Mesothelial cell of epicardium (in vitro differentiated cells): ENCODE results near the gene PALLD. TPM values are rescaled to one million over a fixed set of nuclear protein-coding genes. Genes with fewer than 3 reads are reported as not detected.

Experiments
- DNase-seq, 2 experiments: peaks; one replicate each; pipeline ENCODE4 v3.0.0; 2021; ENCODE audit warnings: low spot score in 2 of 2; ENCODE audit not compliant: unreplicated experiment in 2 of 2
- H3K27ac Mint-ChIP-seq: 2 replicates; pipeline ENCODE4 v1.8.0; 2021; ENCODE audit warnings: mixed read lengths
- H3K27me3 Mint-ChIP-seq: 2 replicates; pipeline ENCODE4 v1.8.0; 2021; ENCODE audit warnings: low read depth, mixed read lengths
- H3K36me3 Mint-ChIP-seq: 2 replicates; pipeline ENCODE4 v1.8.0; 2021; ENCODE audit warnings: mixed read lengths
- H3K4me1 Mint-ChIP-seq: 2 replicates; pipeline ENCODE4 v1.8.0; 2021; ENCODE audit warnings: mixed read lengths
- H3K4me3 Mint-ChIP-seq: 2 replicates; pipeline ENCODE4 v1.8.0; 2021; ENCODE audit warnings: mild to moderate bottlenecking, moderate library complexity, mixed read lengths
- H3K9me3 Mint-ChIP-seq: 2 replicates; pipeline ENCODE4 v1.8.0; 2021; ENCODE audit warnings: mixed read lengths
- total RNA-seq: library from RNA; stranded (reverse); gene quantifications from 3 replicates; pipeline ENCODE4 v1.2.1, GENCODE V29; 2021
- TF ChIP-seq, protein P1 (sequence below): fragments of 200-600 bp; sonication (generic); IDR thresholded peaks from one replicate; pipeline ENCODE4 v1.5.0; 2021; ENCODE audit warnings: antibody characterized with exemption; ENCODE audit not compliant: unreplicated experiment

Gene PALLD
- total RNA-seq, 1 donor from 2014 or later, result 158 TPM

DNA sequence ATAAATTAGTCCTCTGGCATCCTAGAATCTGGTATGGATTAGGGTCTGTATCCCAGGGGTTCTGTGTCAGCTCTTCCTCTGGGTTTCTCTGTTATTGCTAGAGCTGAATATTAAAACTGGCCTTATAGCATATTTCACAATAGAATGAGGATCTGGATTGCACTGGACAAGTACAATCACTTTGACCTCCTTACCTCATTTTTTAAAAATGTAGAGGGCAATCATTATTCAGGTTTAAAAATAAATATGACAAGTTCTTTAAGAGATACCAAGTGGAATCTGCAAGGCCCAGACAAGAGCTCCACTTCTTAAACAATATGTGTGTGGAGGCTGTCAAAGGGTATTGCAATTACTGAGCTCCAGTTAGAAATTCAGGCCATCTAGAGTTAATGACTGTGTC is 1.4 kb downstream of the PALLD start:
- no peak overlapping the region for H3K4me3 Mint-ChIP-seq

DNA sequence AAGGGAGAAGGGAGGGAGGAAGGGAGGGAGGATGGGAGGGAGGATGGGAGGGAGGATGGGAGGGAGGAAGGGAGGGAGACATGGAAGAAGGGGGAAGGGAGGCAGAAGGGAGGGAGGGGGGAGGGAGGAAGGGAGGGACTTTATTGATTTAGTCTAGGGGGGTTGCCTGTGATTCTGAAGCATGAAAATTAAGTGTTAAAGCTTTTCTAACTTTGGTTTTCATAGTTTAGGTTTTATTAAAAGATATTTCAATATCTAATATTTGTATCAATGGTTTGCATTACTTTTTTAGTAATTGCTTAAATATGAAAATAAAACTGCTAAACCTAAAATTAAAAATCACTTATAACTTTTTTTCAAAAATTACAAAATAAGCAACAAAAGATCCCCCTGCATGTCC is 2.4 kb downstream of the PALLD start:
- no peaks in the 10 kb centered on the region for H3K27me3 Mint-ChIP-seq
- H3K4me3 Mint-ChIP-seq, result no peak overlapping the region
- no peak for DNase-seq
- H3K36me3 Mint-ChIP-seq, result no peaks in the 10 kb centered on the region
- H3K4me1 Mint-ChIP-seq, result peaks cover 15% of the 10 kb centered on the region
- H3K27ac Mint-ChIP-seq, result no peak overlapping the region
- no peaks in the 10 kb centered on the region for H3K9me3 Mint-ChIP-seq
- TF ChIP-seq, protein P1, sequence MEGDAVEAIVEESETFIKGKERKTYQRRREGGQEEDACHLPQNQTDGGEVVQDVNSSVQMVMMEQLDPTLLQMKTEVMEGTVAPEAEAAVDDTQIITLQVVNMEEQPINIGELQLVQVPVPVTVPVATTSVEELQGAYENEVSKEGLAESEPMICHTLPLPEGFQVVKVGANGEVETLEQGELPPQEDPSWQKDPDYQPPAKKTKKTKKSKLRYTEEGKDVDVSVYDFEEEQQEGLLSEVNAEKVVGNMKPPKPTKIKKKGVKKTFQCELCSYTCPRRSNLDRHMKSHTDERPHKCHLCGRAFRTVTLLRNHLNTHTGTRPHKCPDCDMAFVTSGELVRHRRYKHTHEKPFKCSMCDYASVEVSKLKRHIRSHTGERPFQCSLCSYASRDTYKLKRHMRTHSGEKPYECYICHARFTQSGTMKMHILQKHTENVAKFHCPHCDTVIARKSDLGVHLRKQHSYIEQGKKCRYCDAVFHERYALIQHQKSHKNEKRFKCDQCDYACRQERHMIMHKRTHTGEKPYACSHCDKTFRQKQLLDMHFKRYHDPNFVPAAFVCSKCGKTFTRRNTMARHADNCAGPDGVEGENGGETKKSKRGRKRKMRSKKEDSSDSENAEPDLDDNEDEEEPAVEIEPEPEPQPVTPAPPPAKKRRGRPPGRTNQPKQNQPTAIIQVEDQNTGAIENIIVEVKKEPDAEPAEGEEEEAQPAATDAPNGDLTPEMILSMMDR, result no peak

More for the DNA sequence above, 1.4 kb downstream of the PALLD start:
- Mint-ChIP-seq H3K36me3 (no peaks in the 10 kb centered on the region), H3K4me1 (peaks cover 15% of the 10 kb centered on the region), H3K9me3 (no peaks in the 10 kb centered on the region), H3K27ac (no peak overlapping the region), H3K27me3 (no peaks in the 10 kb centered on the region)
- TF ChIP-seq, protein P1, result no peak
- DNase-seq, result no peak

DNA sequence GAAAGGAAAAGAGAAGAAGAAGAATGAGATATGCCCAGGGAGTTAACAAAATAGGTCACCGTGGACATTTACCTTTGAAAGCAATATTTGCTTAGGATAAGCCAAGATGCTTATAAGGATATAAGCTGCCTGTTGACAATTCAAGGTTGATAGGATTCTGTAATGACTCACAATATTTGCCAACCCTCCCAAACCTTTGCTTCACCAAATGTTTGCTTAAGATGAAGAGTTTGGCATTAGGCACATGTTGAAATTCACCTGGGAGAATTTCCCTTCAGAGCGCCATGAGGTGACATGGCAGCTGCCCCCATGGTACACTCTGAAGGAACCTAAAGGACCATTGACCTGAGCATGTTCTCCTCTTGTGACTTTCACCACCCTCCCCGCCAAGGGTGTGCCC is 4.6 kb downstream of the PALLD start:
- H3K9me3 Mint-ChIP-seq, result no peaks in the 10 kb centered on the region
- DNase-seq, result no peak
- no peaks in the 10 kb centered on the region for H3K27me3 Mint-ChIP-seq
- H3K36me3 Mint-ChIP-seq, result no peaks in the 10 kb centered on the region
- TF ChIP-seq, protein P1, result no peak
- no peak overlapping the region for H3K4me3 Mint-ChIP-seq
- H3K4me1 Mint-ChIP-seq, result peaks cover 15% of the 10 kb centered on the region
- no peak overlapping the region for H3K27ac Mint-ChIP-seq

DNA sequence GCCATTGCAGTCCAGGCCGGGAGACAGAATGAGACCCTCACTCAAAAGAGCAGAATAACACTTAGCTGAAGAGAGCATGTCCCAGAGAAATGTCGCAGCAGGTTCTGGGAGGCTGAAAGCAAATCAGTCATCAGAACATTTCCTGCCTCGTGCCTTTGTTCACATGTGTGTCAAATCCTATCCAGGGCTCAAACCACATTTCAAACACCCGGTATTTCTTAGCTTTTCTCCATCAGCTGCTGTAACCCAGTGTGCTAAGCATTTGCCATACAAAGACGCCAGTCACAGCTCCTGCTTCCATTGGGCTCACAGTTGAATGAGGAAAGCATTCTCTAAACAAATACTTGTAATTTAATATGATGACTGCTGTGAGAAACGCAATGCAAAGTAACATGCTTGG is 6.0 kb downstream of the PALLD start:
- Mint-ChIP-seq H3K36me3 (no peaks in the 10 kb centered on the region), H3K27ac (no peak overlapping the region), H3K4me1 (peaks cover 7% of the 10 kb centered on the region), H3K27me3 (no peaks in the 10 kb centered on the region), H3K4me3 (no peak overlapping the region), H3K9me3 (no peaks in the 10 kb centered on the region)
- TF ChIP-seq, protein P1, result no peak
- DNase-seq, result no peak

DNA sequence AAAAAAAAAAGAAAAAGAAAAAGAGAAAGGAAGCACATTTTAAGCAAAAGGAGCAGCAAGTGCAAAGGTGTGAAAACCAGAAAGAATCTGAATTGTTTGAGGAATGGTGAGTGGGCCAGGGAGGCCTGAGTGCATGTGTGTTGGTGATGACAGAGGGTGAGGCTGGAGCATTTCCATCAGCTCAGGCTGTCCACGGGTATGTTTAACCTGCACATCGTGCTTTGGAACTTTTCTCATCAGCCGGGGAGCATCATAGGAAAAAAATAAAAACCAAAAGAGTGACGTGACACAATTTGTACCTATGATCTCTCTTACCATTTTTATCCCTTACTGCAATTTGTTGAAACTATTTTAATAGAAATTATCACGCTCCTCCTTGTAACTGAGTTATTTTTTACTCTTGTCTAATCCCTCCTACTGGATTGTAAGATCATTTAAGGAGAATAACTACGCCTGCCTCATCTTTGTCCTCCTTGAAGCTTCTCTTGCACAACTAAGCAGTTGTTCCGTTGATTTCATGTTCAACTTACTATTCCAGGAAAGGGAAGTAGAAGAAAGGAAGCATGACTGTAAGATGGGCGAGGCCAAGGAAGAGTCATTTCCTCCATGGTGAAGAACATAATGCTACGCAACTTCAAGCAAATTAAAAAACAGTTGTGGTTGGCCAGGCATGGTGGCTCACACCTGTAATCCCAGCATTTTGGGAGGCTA is 7.0 kb downstream of the PALLD start:
- H3K27ac Mint-ChIP-seq, result no peak overlapping the region
- H3K9me3 Mint-ChIP-seq, result no peaks in the 10 kb centered on the region
- no peaks in the 10 kb centered on the region for H3K27me3 Mint-ChIP-seq
- no peak overlapping the region for H3K4me3 Mint-ChIP-seq
- TF ChIP-seq, protein P1, result no peak
- no peak for DNase-seq
- no peaks in the 10 kb centered on the region for H3K4me1 Mint-ChIP-seq
- no peaks in the 10 kb centered on the region for H3K36me3 Mint-ChIP-seq
